Retina (tissue), 1 donor: ENCODE measurements around the gene ARHGAP27.
"Not testable (repeated sequence)": the region's sequence is repeated elsewhere in the genome, so short reads cannot be mapped to it uniquely, and the experiment has no call there.

Experiments
- DNase-seq: peaks from one replicate; pipeline ENCODE4 v3.0.0-alpha.2; 2016

Gene ARHGAP27

GRCh38 chr17:45351831-45352230, 80.8 kb downstream of the ARHGAP27 start:
- no peak for DNase-seq

GRCh38 chr17:45347444-45347843, 85.2 kb downstream of the ARHGAP27 start:
- DNase-seq, result no peak

- no peak for DNase-seq
These were observed 86.3 kb downstream of the ARHGAP27 start for GRCh38 chr17:45346216-45347015.

GRCh38 chr17:45345554-45346215, 87.0 kb downstream of the ARHGAP27 start:
- no peak for DNase-seq

- DNase-seq, result no peak
These were observed 87.5 kb downstream of the ARHGAP27 start for GRCh38 chr17:45345246-45345553.

- not testable (repeated sequence) for DNase-seq
These were observed 88.6 kb downstream of the ARHGAP27 start for GRCh38 chr17:45343967-45344664.
